Heart left ventricle (tissue), 16 donors: Measurements from ENCODE around the gene SEC14L6. TPM values are rescaled to one million over a fixed set of nuclear protein-coding genes. Genes with fewer than 3 reads are reported as not detected.

Experiments used
- ATAC-seq, 4 donors: fragments of 200-7000 bp; cut with Tn5 transposase; one replicate each; pipeline ENCODE4 v1.9.1; 2020 to 2022; ENCODE audit warnings: moderate library complexity in 4 of 4, mild to moderate bottlenecking in 3 of 4, moderate number of reproducible peaks in 1 of 4
- DNase-seq, 5 donors: peaks; one replicate each; pipeline ENCODE4 v3.0.0-alpha.2; 2020
- H3K27ac ChIP-seq, 12 donors: fragments of 200-600 bp; sonication (generic) in 4 of 12; one replicate each; pipeline versions ENCODE4 v1.5.0 to v1.8.0; 2016 to 2022; ENCODE audit warnings: mild to moderate bottlenecking in 2 of 12
- H3K27me3 ChIP-seq, 9 donors: fragments of 200-600 bp; sonication (generic) in 2 of 9; one replicate each; pipeline versions ENCODE4 v1.5.1 to v1.8.0; 2016 to 2022; ENCODE audit warnings: mild to moderate bottlenecking in 3 of 9
- H3K36me3 ChIP-seq, 9 donors: fragments of 200-600 bp; sonication (generic) in 2 of 9; one replicate each; pipeline versions ENCODE4 v1.5.0 to v1.8.0; 2018 to 2022; ENCODE audit warnings: mild to moderate bottlenecking in 2 of 9
- H3K4me1 ChIP-seq, 12 donors: fragments of 200-600 bp; sonication (generic) in 4 of 12; one replicate each; pipeline versions ENCODE4 v1.5.0 to v1.8.0; 2016 to 2022; ENCODE audit warnings: mild to moderate bottlenecking in 3 of 12
- H3K4me3 ChIP-seq, 12 donors: fragments of 200-600 bp; sonication (generic) in 4 of 12; one replicate each; pipeline versions ENCODE4 v1.5.0 to v1.8.0; 2017 to 2022; ENCODE audit warnings: mild to moderate bottlenecking in 9 of 12, moderate library complexity in 4 of 12
- H3K9me3 ChIP-seq, 12 donors: fragments of 200-600 bp; sonication (generic) in 4 of 12; one replicate each; pipeline versions ENCODE4 v1.5.0 to v1.8.0; 2016 to 2022; ENCODE audit warnings: mild to moderate bottlenecking in 1 of 12
- POLR2A ChIP-seq, 2 donors: fragments of 450-650 bp; IDR thresholded peaks; one replicate each; pipeline ENCODE4 v1.6.1; 2017; ENCODE audit warnings: antibody characterized with exemption in 2 of 2, mild to moderate bottlenecking in 2 of 2, moderate library complexity in 2 of 2
- WGBS, 4 donors: extraction: QIAGEN DNeasy Blood & Tissue Kit in 2 of 4; methylation state at CpG; one replicate each; pipeline versions ENCODE4 v1.1.5 to v1.1.7; 2013 to 2018; 5-methylcytosine and 5-hydroxymethylcytosine counted together
- intact Hi-C, 10 donors: fragments of 100-400 bp; cut with DNase I; formaldehyde crosslinking; loops; one replicate each; pipeline versions ENCODE4 v1.11.1 to v1.14.2; 2022
- polyA plus RNA-seq, 2 donors: library from polyadenylated mRNA; stranded (reverse); fragments of 200-250 nt; gene quantifications; one replicate each; pipeline ENCODE4 v1.2.3, GENCODE V29; 2013
- total RNA-seq, 9 donors: library from RNA; depleted of rRNA in 2 of 9; stranded (reverse); fragments of >200 nt in 2 of 9; fragmentation: NEBNext Ultra II Directional in 3 of 9; extraction: Animal tissue kit (Norgen Biotek cat#: 25700) in 3 of 9; gene quantifications; one replicate each; pipeline versions ENCODE4 v1.1.0 to v1.2.4, GENCODE V29; 2016 to 2023
- TF ChIP-seq, protein P1 (sequence below), 12 donors: fragments of 200-600 bp; sonication (generic) in 4 of 12; IDR thresholded peaks; one replicate each; pipeline versions ENCODE4 v1.5.0 to v1.8.0; 2018 to 2022; ENCODE audit warnings: antibody characterized with exemption in 12 of 12, mild to moderate bottlenecking in 5 of 12
- donor health status: ischemic (EF 13 %, LVEDD 7.1; RV severe dilation, severe dysfunction).
- donor health status: healthy with polysubstance abuse.
- donor health status: DM: no; HTN: yes; CAD: no.
- donor health status: DM: no; HTN: no; CAD: no.
- donor health status: ischemic (EF 25% LVEDD 6.9; RV normal size, moderate dysfunction).
- donor health status: ischemic (EF 25% LVEDD 5.7; RV mildly dilated, moderate dysfunction).
- donor health status: healthy.
- donor health status: DM: yes; HTN: yes; CAD: no.
- donor health status: ischemic (EF 35%, LVEDD 5.7; RV mildly dilated, moderate dysfunction).
- donor health status: nonischemic (EF 11% LVEDD 7.7; RV severe dilation, severe dysfunction).
- donor health status: DM: yes; HTN: yes; CAD: no.
- donor health status: PGD.
- donor health status: ischemic (EF 29% LVEDD 5.4; RV normal size, mild dysfunction).
- donor health status: nonischemic (EF 23%, LVEDD 6.1; RV moderate dilation, normal function).

The SEC14L6 gene
- total and polyA plus RNA-seq, 11 donors, result 0.03 to 2.8 (median 0.16) TPM; not detected in 8

DNA sequence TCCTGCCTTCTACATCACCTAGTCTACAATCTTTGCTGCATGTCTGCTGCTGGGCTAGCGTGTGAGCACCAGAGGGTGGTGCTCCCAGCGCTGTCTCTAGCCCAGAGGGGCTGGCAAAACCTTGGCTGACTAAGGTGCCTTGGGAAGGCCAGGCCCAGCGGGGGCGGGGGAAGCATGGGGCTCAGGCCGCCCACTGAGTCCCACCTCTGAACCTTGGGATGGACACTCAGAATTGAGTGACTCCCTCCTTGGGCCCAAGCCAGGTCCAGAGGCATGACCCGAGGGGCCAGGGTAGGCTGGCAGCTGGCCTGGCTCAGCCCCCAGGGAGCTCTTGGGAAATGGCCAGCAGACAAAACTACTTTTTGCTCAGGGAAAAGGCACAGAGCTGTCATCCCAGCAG, 35.5 kb upstream of the SEC14L6 start:
- no peak overlapping the region for H3K4me3 ChIP-seq
- no peaks in the 10 kb centered on the region for H3K27me3 ChIP-seq
- H3K4me1 ChIP-seq, result no peaks in the 10 kb centered on the region
- 66 to 92% (median 89%) methylated on average over 6 of the region's 6 CpGs for WGBS, 4 donors
- H3K36me3 ChIP-seq, result peaks cover 10 to 100% (median 100%) of the 10 kb centered on the region in 9 donors
- no peaks in the 10 kb centered on the region for H3K9me3 ChIP-seq
- no peak for DNase-seq
- intact Hi-C loops, result loop anchor here in 1 of 10 donors (10.0 kb wide), 1 partner anchor 157 kb away; the partner anchor contains the start of gene MTFP1
- no peak for ATAC-seq
- TF ChIP-seq POLR2A (IDR thresholded peaks at IDR 0.05), result no peak
- TF ChIP-seq, protein P1, sequence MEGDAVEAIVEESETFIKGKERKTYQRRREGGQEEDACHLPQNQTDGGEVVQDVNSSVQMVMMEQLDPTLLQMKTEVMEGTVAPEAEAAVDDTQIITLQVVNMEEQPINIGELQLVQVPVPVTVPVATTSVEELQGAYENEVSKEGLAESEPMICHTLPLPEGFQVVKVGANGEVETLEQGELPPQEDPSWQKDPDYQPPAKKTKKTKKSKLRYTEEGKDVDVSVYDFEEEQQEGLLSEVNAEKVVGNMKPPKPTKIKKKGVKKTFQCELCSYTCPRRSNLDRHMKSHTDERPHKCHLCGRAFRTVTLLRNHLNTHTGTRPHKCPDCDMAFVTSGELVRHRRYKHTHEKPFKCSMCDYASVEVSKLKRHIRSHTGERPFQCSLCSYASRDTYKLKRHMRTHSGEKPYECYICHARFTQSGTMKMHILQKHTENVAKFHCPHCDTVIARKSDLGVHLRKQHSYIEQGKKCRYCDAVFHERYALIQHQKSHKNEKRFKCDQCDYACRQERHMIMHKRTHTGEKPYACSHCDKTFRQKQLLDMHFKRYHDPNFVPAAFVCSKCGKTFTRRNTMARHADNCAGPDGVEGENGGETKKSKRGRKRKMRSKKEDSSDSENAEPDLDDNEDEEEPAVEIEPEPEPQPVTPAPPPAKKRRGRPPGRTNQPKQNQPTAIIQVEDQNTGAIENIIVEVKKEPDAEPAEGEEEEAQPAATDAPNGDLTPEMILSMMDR (IDR thresholded peaks at IDR 0.05), result no peak
- H3K27ac ChIP-seq, result no peak overlapping the region

DNA sequence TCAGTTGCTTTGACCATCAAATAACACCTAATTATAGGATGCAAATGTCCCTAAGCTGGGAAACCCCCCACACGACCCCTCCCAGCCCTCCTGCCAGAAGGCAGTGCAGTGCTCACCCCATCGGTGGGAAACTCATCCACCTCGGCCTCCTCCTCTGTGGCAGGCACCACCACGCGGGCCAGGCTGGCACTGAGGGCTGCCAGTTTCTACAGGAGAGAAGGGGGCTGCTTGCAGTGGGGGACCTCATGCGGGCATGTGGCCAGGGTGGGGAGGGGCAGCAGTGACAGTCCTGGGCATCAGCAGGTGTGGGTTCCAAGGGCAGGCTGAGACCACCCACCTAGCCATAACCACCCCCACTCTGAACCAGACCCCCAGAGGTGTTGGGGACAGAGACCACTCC, 34.4 kb upstream of the SEC14L6 start:
- TF ChIP-seq POLR2A (IDR thresholded peaks at IDR 0.05), result no peak
- TF ChIP-seq, protein P1 (IDR thresholded peaks at IDR 0.05), result no peak
- no peak overlapping the region for H3K27ac ChIP-seq
- H3K4me1 ChIP-seq, result peaks cover 0 to 5% (median under 1%) of the 10 kb centered on the region in 12 donors
- DNase-seq (no peak), ATAC-seq (no peak)
- H3K9me3 ChIP-seq, result no peaks in the 10 kb centered on the region
- WGBS, 4 donors, result 89 to 95% (median 93%) methylated on average over 5 to 6 of the region's 6 CpGs
- intact Hi-C loops, result loop anchor here in 1 of 10 donors (10.0 kb wide), 1 partner anchor 156 kb away; the partner anchor contains the start of gene MTFP1
- peaks cover 10 to 100% (median 100%) of the 10 kb centered on the region in 9 donors for H3K36me3 ChIP-seq
- no peaks in the 10 kb centered on the region for H3K27me3 ChIP-seq
- no peak overlapping the region for H3K4me3 ChIP-seq

DNA sequence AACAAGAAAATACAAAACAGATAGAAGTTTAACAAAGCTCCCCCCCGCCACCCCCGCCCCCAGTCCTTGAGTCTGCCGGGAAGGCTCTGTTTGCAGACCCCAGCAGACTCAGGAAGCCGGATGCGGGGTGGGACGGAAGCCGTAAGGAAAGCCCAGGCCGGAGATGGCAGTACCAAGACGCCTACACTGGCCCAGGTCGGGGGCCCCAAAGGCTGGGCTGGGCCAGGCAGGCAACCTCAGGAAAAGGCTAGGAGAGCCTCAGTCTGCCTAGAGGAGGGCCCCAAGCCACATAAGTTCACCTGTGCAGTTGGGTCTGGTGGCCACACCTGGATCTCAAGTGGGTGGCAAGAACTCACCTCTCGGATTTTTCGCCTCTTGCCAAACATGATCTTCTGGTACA, 31.9 kb upstream of the SEC14L6 start:
- ATAC-seq (no peak), DNase-seq (no peak)
- no peak overlapping the region for H3K27ac ChIP-seq
- WGBS, 4 donors, result 90 to 93% (median 91%) methylated on average over 11 to 12 of the region's 12 CpGs
- peaks cover 7 to 83% (median 80%) of the 10 kb centered on the region in 9 donors for H3K36me3 ChIP-seq
- TF ChIP-seq POLR2A (IDR thresholded peaks at IDR 0.05), result no peak
- TF ChIP-seq, protein P1 (IDR thresholded peaks at IDR 0.05), result no peak
- no peak overlapping the region for H3K4me3 ChIP-seq
- no peaks in the 10 kb centered on the region for H3K9me3 ChIP-seq
- H3K4me1 ChIP-seq, result peaks cover 0 to 19% (median 11%) of the 10 kb centered on the region in 12 donors
- H3K27me3 ChIP-seq, result peaks cover 0 to 4% (median 0%) of the 10 kb centered on the region in 9 donors
- intact Hi-C loops, result no loop called here

DNA sequence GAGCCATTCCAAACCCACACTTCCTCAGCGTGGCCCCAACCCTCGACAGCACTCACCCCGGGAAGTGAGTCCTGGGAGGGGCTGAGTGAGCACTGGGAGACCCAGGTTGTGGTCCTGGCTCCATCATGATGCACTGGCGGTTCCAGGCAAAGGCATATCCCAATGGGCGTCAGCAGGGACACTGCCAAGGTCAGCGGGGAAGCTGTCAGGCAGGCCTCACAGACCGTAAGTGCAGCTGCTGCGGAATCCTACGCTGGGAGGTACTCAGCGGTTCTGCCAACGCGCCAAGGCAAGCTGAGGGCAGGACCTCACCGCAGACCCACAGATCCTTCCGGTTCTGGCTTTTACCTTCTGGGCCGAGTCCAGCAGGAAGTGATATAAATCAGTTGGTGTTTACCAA, 29.3 kb upstream of the SEC14L6 start:
- no peak for TF ChIP-seq POLR2A (IDR thresholded peaks at IDR 0.05)
- TF ChIP-seq, protein P1 (IDR thresholded peaks at IDR 0.05), result no peak
- no peak for DNase-seq
- peak in 1 of 4 donors; percentile 8 for ATAC-seq
- intact Hi-C loops, result no loop called here
- Histone ChIP-seq H3K4me3 (no peak overlapping the region), H3K27me3 (peaks cover 0 to 4% (median 0%) of the 10 kb centered on the region in 9 donors), H3K4me1 (peaks cover 0 to 19% (median 11%) of the 10 kb centered on the region in 12 donors), H3K27ac (no peak overlapping the region), H3K9me3 (no peaks in the 10 kb centered on the region), H3K36me3 (peaks cover 3 to 57% (median 53%) of the 10 kb centered on the region in 9 donors)
- WGBS, 4 donors, result 79 to 87% (median 82%) methylated on average over 14 to 15 of the region's 15 CpGs
